NCI-H748 (cell line): ENCODE measurements around the gene ATG13.
"Not testable (repeated sequence)": the region's sequence is repeated elsewhere in the genome, so short reads cannot be mapped to it uniquely, and the experiment has no call there.

Source experiments
- DNase-seq: peaks from one replicate; lab custom pipeline; 2025; ENCODE audit not compliant: unreplicated experiment; lab: John Stamatoyannopoulos, UW

ATG13 gene

DNA sequence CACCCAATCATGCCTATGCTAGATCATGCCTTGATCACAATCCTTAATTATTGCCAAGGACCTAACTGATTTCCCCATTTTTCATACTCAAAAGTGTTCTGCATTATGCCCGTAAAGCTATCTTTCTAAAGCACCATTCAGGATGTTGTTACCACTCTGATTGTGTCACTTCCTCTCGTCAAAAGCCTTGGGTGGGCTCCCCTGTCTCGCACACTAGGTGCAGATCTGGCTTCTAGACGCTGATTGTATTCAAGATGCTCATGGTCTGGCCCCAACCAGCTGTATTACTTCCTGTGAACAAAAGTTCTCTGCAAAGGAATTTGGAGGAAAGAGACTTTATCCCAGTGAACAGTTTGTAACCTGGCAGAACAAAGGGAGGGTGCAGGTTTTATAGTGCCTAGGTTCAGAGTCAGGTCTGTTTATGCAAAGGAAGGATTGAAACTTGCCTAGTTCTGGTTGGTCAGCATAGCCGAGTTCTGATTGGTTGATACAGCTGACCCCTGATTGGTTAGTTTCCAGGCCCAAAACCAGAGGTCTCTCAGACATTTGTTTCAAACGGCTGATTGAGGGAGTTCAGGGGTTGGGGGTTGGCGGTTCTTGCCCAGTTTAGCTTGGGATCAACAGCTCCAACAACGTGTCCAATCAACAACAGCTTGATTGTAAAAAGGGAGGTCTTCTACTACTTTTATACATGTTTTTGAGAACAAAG is 25.4 kb downstream of the ATG13 start:
- no peak for DNase-seq

DNA sequence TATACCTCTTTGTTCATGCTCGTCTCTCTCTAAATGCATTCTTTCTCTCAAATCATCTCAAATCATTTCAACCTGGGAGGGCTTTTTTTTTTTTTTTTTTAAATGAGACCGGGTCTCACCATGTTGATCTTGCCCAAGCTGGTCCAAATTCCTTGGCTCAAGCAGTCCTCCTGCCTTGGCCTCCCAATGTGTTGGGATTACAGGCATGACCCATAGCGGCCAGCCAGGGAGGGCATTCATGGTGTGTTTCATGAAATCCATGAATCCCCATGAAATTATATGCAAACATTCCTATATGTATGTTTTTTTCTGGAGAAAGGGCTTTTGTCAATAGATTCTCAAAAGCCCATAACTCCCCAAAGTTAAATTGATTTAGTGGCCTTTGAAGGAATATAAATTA is 26.2 kb downstream of the ATG13 start:
- DNase-seq = no peak

DNA sequence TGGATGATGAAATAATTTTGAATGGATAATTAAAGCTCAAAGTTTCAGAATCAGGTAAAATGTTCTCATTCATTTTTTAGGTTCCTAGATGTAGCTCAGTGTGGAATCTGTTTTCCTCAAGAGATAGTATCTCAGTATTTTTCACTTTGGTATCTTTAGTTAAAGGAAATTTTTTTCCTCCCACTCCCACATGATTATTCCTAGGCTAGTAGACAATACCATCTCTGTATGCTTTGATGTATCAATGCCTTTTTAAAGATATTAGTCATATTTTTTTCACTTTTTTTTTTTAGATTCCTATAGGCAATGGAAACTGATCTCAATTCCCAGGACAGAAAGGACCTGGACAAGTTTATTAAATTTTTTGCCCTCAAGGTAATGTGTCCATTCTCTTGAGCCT is 26.6 kb downstream of the ATG13 start:
- DNase-seq = no peak

DNA sequence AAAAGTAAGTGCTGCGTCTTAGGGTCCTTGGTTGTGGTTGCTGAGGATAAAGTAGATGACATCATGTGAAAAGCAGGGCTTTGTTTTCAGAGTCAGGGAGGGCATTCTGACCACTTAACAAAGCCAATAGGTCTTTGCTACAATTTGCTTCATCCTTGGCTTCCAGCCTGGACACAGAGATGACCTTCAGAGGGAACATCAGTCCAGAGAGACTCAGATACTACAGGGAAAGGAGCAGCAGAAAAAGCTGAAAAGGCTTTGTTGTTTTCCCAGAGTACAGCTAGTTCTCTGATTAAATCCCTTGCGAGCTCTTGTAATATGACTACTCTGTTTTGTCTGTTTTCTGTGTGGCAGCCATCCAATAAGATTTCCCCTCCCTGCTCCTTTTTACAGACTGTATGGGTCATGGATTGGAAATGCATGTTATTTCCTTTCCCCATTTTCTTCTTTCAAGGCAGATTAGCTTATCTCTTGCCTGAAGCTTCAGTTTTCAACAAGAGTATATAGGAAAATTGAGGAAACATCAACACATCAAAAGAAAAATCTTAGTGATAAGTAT is 31.9 kb downstream of the ATG13 start:
- no peak for DNase-seq

DNA sequence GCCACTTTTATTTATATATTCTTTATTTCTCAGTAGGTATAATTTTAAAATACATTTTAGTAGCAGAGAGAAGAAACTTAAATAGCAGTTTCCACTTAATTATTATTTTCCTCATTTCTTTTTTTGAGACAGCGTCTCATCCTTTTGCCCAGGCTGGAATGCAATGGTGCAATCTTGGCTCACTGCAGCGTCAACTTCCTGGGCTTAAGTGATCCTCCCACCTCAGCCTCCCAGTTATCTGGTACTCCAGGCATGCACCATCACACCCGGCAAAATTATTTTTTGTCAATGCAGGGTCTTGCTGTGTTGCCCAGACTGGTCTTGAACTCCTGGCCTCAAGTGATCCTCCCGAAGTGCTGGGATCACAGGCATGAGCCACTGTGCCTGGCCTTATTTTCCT is 38.3 kb downstream of the ATG13 start:
- no peak for DNase-seq

DNA sequence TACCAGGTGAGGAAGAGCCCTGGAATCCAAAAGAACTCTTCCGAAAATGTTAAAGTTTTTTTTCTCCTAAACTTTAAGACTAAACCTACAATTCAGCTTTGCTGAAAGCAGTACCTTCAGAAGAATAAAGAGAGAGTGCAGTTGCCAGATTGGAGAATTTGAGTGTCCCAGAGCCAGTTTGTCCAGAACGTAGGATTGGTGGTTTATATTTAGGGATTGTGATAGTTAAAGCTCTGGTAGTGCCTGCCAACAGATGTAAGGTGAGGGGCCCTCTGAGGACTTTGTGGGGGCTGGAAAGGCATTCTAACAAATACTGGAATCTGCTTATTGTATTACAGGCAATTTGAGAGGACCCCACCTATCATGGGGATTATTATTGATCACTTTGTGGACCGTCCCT is 39.8 kb downstream of the ATG13 start:
- DNase-seq = no peak

DNA sequence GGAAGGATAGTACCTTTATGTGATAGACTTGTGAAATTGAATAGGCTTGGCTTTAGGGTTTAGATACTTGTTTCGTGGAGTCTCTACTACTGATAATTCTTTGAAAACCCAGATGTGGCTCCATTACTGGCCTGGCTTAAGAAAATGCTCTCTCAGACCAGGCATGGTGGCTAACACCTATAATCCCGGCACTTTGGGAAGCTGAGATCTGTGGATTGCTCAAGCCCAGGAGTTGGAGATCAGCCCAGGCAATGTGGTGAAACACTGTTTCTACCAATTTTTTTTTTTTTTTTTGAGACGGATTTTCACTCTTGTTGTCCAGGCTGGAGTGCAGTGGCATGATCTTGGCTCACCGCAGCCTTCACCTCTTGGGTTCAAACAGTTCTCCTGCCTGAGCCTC is 40.9 kb downstream of the ATG13 start:
- DNase-seq = no peak

DNA sequence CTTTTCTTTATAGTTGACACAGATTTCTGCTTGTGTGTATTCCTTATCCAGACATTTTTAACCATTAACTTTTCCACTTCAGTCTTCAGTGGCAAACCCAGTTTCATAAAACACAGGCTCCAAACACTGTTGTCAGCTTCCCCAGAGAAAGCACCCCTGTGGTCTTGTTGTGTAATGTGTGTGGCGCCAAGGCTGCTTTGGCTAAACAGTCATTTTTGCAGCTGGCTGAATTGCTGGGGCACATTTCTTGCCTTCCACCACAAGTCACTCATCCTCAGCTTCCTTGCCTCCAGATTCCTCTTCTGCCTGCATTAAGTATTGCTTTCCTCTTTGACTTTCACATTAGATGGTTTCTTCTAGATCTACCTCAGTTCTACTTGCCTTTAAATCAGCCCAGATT is 42.6 kb downstream of the ATG13 start:
- DNase-seq = no peak

DNA sequence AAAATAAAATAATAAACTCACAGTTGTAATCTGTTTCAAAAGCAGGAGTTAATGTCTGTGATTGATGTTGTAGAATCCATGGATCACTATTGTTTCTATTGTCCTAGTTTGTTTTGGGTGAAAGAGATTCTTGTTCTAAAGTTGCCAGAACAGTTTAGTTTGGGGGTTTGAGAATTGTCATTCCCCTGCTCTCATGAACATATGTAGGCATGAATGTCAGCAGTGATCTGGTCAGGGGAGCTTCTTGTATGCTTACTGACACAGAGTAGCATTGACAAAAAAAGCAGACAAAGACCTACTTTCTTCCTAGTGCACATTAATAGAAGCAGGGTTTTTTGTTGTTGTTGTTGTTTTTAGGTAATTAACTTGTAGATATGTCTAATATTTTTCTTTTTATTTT is 44.5 kb downstream of the ATG13 start:
- DNase-seq = no peak

DNA sequence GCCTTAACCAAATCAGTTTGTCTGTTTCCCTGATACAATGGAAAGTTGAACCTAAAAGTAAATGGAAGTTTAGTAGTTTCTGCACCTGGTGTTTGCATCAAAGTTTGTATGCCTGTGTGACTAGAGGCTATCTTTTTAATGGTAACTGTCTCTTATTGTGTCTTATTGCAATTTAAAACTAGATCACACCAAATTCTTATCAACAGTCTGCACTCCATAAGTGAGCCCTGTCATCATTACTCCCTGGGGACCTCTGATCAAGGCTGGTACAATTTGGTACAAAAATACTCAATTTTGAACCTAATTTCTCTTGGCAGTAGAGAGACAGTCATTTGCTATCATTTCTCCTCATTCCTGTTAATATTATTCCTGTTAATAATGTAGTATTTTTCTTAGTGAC is 45.0 kb downstream of the ATG13 start:
- DNase-seq = no peak

DNA sequence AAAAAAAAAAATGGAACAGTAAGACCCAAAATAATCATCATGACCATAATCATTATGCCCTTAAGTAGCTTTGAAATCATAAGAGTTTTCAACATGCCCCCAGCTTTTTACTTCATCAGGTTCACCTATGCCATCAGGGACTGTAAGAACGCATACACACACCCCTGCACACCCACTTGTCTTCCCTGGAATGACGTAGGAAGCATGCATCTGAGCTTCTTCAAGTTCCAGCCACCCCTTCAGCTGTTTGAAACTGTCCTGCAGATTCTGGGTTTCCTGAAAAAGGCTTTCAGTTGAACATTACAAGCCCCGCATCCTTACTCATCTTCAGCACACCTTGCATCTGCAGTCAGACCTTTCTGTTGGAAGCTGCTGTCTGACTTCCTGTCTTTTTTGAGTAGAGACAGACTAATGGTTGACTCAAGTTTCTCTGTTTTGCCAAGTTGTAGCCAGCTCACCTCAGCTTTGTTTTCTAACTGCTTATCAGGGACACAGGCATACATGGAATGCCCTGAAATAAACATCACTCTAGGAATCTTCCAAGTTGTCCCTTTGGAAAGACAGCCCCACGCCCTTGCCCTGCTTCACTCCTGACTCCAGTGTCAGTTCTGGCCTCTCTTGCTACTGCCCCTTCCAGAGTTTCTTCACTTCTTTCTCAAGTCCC is 46.1 kb downstream of the ATG13 start:
- DNase-seq = no peak

DNA sequence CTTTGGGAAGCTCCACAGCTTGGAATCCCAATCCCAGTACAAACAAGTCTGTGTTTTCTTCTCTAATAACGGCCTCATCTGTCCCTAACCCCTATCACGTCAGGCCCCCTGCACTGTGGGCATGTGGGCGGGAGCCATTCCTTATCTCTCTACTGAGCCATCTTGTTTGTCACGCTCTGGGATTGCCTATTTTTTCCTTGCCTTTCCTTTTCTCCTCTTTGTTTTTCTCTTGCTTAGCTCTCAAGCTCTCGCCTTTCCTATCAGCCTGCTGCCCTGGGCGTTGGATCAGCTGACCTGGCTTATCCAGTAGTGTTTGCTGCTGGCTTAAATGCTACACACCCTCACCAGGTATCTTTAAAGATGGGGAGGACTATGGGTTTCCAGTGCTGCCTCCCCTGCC is 47.3 kb downstream of the ATG13 start:
- no peak for DNase-seq

DNA sequence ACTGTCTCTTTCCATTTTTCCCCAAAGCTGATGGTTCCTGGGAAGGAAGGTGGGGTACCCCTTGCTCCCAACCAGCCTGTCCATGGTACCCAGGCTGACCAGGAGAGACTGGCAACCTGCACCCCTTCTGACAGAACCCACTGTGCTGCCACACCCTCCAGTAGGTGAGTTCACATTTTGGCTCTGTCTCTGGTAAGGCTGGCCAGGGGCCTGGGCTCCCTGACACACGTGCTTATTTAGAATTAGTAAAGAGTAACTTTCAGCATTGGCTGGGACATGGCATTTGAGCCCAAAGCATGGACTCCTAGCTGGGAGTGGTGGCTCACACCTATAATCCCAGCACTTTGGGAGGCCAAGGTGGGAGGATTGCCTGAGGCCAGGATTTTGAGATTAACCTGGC is 48.0 kb downstream of the ATG13 start:
- DNase-seq = no peak

DNA sequence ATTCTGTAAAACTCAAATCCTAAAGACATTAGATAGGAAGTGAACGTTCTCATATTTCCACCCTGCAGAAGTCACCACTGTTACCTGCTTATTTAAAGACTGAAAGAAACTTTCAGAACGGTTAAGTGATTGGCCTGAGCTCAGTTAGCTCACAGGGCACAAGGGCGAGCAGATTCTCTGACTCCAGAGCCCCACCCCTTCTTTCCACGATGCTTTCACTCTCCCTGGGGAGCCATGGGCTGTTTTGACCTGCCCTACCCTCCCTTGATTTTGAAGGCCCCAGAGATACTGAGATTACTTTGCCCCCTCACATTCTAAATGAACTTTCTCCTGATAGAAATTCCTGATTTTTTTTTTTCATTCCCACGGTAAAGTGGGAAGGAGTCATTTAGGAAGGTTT is 49.2 kb downstream of the ATG13 start:
- no peak for DNase-seq

DNA sequence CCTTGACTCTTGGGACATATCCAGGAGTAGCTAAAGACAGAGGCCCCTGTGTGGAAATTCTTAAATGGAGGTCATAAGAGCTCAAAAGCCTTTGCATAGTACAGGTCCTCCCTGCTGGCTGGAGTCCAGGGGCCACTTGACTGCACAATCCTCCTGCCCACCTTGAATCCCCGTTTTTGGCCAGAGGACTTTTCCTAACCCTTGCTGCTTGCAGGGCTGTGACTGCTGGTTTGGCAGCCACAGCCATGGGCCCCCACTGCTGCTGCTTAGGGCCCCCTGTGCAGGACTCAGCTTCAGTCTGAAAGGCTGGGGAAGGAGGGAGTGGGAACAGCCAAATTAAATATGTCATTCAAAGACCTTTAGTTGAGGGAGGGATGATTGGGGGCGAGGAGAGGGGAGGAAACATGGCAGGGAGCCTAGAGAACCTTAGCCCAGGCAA is 49.7 kb downstream of the ATG13 start:
- no peak for DNase-seq

DNA sequence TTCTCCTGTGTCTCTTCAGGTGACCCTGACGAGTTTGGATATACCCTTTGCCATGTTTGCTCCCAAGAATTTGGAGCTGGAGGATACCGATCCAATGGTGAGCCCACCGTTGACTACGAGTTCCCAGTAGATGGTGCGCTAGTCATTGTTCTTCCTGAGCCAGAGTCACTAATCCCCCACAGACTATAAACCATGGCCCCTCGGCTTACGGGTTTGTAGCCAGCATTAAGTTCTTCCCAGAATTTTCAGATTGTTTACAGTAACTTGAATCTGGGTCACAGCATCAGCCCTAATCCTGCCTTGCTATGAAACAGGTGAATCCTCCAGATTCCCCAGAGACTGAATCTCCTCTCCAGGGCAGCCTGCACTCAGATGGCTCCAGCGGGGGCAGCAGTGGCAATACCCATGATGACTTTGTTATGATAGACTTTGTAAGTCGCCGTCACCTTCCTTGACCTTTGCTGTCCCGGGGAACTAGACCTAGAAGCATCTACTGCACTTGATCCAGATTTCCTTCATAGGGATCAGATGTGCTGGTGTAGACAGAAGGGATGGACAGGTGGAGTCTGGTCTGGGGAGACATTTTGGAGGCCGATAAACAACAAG is 51.2 kb downstream of the ATG13 start:
- DNase-seq = no peak

DNA sequence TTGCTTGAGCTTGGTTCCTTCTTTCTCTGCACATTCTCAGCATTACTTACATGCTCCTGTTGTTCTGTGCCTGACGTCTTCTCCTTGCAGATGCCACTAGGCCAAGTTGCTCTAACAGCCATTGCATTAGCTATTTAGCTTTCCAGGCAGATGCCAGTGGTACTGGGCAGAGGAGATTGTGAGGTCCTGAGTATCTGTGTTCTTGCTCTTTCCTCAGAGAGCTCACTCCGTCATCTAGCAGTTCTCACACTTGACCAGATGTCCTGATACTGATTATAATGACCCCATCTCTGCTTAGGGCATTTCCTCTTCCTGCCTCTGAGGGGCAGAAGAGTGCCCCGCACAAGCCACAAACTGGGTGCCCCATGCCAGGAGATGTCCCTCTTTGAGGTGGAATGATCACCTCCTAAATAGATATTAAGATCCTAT is 52.4 kb downstream of the ATG13 start:
- DNase-seq = no peak

DNA sequence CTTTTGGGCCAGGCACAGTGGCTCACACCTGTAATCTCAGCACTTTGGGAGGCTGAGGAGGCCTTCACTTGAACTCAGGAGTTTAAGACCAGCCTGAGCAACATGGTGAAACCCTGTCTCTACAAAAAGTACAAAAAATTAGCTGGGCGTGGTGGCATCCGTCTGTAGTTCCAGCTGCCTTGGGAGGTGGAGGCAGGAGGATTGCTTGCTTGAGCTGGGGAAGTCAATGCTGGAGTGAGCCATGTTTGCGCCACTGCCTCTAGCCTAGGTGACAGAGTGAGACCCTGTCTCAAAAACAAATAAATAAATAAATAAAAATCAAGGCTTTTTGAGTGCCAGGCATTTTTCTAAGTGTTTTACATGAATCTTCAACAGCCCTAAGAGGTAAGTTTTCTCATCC is 53.2 kb downstream of the ATG13 start:
- not testable (repeated sequence) for DNase-seq

DNA sequence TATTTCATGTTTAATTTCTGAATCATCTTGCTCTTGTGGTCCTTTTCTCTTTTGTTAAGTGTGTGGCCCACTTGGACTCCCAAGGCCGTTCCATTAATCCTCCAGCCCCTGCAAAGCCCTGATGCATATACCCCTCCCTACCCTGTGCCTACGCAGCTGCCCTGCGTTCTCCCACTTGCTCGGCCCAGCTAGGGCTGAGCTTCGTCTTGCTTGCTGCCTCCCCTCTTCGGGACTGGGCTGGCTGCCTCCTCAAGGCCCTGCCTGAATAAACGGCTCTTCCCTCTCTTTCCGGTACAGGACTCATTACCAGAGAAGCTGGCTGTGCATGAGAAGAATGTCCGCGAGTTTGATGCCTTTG is 54.6 kb downstream of the ATG13 start:
- DNase-seq = no peak

DNA sequence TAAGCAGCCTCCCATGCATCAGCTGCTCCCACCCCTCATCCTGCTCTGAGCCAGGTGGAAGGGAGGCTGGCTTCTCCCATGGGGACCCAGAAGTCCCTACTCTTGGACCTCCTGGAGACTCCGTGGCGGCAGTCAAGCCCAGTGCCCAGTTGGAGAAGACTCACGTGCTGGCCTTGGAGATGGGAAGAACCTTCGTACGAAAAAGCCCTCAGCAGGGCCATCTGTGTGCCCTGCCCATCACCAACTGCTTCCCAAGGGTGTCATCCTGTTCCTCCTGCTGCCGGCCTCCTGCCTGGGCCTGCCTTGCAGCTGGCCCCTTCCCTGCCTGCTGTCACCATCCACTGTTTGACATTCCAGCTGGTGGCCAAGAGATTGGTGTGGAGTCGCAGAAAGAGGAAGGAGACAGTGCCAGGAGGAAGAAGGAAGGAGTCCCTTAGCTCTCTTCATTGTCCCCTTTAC is 55.1 kb downstream of the ATG13 start:
- no peak for DNase-seq

DNA sequence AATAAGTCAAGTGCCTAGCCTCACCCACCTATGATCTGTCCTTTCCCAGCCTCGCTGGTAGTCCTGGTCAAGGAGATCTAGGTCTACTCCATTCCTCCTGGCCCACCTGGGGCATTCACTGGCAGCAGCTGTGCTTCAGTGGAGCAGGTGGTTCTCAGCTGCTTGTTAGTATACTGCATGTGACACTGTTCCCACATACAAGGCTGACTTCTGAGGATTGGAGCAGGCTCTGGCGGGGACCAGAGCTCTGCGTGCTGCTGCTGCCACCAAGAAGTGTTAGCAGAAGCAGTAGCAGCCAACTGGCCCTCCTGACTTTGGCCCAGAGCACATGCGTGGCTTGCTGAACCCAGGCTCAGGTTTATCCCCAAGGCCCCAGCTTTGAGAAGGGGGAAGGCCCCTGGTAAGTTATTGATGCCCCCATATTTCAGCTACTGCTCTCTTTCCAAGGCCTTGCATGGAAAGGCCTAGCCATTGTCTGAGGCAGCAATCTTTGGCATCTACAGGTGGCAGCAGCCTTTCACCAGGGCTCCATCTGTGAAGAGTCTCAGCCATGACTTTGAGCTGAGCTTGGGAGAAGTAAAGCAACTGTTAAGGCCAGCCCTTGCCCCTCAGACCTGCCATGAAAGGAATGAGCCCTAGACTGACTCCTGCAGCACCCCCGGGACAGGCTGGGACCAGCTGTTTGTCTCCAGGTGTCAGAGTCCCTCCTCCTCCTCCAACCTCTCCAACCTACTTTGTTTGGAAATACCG is 56.5 kb downstream of the ATG13 start:
- no peak for DNase-seq
